NCI-H510A treated with DMSO at 0.1 percent for 48 hours (cell line): ENCODE measurements around the gene CSH1.
"Not testable (repeated sequence)": the region's sequence is repeated elsewhere in the genome, so short reads cannot be mapped to it uniquely, and the experiment has no call there.

Experiments
- DNase-seq: peaks from one replicate; lab custom pipeline; 2025; lab: John Stamatoyannopoulos, UW

The CSH1 gene

GRCh38 chr17:63896524-63897354 lies at the start of gene CSH1:
TSS of gene CSH1 (minus strand) at chr17:63896574. CDS start at chr17:63896511, 63 bp downstream.
- not testable (repeated sequence) for DNase-seq

DNA sequence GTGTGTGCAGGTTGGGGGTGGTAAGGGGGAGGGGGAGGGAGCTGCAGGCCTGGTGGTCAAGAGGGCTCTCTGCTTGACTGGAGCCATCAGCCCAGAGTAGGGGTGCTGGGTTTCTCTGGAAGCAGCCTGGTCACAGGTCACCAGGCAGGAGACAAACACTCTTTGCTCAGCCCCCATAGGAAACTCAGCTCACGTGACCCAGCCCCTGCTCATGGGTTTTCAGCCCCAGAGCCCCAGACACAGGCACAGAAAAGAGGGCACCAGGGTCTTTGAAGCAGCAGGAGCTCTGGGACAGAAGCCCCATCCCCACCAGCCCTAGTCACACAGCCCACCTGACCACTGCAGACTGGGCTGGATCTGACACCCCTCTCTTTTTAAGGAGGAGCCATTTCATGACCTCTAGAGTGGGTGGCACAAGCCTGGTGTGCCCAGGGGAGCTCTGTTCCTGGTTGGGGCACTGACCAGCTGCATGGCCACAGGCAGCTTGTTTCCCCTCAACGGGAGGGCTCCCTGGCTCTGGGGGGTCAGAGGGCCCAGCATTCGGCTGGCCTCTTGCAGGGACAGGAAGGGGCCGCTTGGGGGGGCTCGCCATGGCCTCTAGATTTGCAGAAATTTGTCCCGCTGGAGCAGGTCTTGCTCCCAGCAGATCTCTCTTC lies 49.5 kb upstream of the CSH1 start:
- DNase-seq: no peak

DNA sequence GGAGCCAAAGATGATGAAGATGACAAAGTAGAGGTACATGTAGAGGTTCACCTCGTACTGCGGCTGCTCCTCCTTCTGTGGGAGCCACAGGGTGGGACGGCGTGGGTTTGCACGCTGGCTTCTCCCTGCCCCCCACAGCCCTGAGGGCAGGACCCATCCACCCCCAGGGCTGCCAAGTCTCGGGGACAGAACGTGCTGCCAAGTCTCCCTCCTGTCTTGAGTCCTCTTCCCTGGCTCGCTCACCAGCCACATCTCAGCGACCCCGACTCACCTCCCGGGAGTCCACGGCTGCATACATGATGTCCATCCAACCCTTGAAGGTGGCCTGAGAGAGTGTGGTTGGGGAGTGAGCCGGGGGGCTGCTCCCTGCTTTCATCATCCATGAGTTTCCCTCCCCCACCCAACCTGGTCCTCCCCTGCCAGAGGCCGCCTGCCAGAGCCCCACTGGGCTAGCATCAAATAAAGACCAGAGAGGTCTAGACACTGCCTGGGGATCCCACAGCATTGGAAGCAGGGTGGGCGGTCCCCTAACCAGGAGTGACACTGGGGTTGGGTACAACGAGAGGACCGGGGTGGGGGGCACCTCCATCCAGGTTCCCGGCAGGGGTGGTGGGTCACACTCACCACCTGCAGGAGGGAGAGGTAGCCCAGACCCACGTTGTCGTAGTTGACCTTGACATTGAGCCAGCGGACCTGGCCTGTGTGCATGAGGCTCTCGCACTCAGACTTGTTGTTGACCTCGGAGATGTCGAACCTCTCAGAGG lies 48.5 kb upstream of the CSH1 start:
- DNase-seq: no peak

GRCh38 chr17:63943745-63944144 lies 47.4 kb upstream of the CSH1 start:
- no peak for DNase-seq

DNA sequence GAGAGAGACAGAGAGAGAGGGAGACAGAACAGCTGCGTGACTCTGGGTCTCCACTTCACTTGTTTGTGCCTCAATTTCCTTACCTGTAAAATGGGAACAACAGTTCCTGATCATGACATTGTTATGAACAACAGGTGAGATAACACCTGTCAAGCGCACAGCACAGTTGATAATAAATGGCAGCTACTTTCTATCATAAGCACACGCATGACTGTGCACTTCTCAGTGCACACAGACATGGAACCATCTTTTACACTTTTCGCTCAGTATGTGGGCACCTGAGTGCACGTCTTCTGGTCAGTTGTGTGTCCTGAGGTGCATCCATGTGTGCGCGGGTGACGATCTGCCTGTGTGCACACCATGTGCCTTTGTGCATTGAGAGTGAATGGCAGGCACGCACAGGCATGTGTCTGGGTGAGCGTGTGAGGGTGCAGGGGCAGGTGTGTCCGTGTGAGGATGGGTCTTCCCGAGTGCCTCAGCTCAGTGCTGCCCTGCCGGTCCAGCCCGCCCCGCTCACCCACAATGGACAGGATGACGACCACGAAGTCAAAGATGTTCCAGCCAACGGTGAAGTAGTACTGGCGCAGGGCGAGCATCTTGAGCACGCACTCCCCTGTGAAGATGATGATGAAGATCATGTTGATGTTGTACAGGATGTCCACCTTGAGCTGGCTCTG lies 46.1 kb upstream of the CSH1 start:
- DNase-seq: no peak

DNA sequence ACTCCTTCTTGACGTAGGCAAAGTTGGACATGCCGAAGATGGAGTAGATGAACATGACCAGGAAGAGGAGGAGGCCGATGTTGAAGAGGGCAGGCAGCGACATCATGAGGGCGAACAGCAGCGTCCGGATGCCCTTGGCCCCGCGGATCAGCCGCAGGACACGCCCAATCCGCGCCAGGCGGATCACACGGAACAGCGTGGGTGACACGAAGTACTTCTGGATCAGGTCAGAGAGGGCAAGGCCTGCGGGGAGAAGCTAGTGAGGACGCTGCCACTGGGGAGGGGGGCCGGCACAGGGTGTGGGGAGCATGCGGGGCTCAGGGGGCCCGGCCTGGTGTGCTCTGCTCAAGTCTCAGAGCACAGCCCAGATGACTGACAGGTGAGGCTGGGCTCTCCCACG lies 45.4 kb upstream of the CSH1 start:
- DNase-seq: no peak

GRCh38 chr17:63941162-63941561 lies 44.8 kb upstream of the CSH1 start:
- no peak for DNase-seq

GRCh38 chr17:63940584-63940983 lies 44.2 kb upstream of the CSH1 start:
- DNase-seq: no peak

- no peak for DNase-seq
Observed at GRCh38 chr17:63939884-63940283, 43.5 kb upstream of the CSH1 start.

GRCh38 chr17:63939401-63939800 lies 43.0 kb upstream of the CSH1 start:
- no peak for DNase-seq

GRCh38 chr17:63937920-63938319 lies 41.5 kb upstream of the CSH1 start:
- no peak for DNase-seq

DNA sequence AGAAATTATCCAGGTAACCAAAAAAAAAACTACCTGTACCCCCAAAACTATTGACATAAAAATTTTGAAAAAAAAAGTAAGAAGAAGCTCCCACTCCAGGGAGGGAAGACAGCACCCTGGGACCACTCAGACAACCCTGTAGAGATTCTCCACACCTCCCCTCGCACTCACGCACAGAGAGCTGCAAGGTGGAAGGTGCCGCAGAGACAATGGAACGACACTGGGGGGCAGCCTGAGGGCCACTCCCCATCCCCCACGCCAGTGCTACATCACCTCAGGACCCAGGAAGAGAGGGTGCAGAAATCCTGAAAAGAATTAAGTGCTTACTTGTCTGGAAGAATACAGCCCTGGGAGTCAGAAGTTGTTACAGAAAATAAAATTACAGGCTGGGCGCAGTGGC lies 40.9 kb upstream of the CSH1 start:
- DNase-seq: no peak

DNA sequence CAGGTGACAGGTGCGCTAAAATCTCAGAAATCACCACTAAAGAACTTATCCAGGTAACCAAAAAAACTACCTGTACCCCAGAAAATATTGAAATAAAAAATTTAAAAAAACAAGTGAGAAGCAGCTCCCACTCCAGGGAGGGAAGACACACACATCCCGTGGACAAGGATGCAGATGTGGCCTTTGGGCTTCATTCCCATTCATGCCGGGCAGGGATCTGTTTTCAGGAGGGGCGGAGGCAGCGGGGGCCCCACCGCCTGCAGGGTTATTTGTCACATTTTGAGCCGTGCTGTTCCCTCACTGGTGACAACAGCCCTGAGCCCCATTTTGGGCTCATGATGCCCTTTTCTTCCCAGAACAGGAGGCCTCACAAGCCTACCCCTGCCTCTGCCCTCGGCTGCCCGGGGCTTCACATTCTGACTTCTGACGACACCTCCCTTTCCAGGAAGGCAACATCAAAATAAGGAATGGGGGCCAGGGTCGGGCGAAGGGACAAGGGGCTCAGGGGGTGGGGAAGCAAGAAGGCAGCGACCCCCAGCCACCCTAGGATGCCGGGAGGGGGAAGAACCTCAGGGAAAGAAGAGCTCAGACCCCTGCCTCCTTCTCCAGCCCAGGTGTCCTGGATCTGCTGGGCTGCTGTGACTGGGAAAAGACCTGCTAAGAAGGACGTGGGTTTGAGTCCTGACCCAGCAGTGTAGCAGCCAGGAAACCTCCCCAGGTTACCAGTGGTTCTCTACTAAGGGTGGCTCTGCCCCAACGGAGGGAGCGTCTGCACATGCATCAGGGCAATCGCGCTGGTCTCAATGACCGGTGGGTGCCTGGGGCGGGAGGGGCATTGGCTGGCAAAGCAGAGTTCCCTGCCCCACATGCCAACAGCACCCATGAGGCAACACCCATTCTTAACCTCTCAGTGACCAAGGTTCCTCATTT lies 38.1 kb upstream of the CSH1 start:
- no peak for DNase-seq

DNA sequence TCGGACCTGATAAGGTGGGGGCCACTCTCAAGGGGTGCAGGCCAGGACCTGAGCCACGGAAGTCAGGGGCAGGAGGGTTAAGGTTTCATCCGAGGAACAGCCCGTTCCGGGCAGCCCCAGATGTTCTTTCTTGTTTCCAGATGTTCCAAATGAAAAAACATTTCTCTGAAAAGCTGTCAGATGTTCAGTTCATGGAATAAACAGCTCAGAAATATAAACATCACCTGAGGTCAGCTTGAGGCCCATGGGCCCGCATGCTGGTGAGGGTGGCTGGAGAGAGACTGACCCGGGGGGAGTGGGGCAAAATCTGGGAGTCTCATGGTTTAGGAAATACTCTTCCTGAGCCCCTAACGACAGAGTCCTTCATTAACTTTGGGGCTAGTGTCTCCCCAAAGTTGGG lies 37.2 kb upstream of the CSH1 start:
- DNase-seq: no peak

DNA sequence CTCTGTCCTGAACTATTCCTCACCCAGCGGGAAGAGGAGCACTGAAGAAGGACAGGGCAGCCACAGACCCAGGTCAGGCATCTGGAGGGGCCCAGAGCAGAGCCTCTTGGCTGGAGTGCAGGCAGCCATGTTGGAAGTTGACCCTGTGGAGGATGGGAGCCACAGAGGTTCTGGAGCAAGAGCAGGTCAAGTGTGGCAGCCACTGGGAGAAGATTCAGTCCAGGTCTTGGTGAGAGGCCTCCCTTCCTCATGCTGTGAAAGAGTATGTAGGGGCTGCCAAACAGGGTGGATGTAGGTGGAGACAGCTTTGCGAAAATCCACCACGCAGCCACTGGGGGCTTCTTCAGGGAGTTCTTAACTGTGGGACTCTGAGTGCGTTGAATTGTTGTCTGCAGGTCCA lies 36.3 kb upstream of the CSH1 start:
- no peak for DNase-seq

DNA sequence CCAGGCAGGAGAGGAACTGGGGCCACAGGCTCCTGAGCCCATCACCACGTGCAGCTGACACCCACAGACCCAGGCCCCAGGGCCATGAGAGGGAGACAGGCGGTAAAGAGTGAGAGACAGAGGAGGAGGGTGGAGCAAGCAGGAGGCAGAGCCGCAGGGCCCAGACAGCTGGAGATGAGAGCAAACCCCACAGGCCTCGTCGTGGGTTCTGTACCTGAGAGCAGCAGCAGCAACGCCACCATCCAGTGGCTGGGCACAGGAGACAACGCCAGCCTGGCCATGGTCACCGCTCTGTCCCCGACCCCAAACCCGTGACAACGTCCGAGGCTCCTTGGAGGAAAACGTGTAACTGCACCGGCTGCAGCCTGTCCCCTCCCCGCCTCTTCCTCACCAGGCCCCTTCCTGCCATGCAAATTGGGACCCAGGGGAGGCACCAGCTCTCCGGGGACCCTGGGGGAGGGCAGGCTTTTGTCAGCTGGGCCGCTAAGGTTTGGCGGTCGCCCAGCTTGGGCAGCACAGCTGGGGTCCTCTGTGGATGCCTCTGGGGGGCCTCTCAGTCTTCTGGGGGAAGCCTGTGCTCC lies 35.7 kb upstream of the CSH1 start, which contains the start of gene CD79B:
Gene CD79B, minus strand, starts transcription at position 351 of the 581 bp plus-strand sequence. Its CDS starts 70 bp downstream, at position 281.
- no peak for DNase-seq

DNA sequence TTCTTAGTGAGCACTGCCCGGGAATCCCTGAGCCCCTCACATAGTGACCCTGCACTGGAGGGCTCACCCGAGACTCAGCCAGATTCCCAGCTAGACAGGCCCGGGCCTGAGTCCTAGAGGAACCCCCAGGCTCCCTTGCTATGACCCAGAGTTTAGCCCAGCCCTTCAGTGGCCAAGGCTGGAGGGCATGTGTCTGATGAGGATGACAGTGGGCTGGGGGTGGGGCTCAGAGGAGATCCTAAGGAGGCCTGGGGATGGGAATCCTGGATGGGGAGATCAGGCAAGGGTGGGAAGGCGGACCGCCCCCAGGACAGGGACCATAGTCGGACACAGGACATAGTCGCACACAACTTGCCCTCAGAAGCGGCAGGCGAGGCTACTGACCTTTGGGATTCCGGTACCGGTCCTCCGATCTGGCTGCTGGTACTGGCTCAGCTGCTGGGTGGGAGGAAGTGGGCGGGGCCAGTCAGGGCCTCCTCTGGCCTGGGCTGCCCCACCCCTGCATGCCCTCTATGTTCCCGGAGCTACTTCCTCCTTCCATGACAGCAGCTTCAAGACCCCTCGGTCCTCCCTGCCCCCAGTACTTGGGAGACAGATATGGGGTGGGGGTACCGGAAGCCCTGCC lies 34.7 kb upstream of the CSH1 start:
- DNase-seq: no peak

GRCh38 chr17:63929860-63930766 lies 33.7 kb upstream of the CSH1 start:
- DNase-seq: no peak
